ENCODE measurements around the gene LENG8. TPM values are rescaled to one million over a fixed set of nuclear protein-coding genes. Genes with fewer than 3 reads are reported as not detected.

LENG8 gene
- total and polyA plus RNA-seq, 12 donors = 17.4 to 725 (median 90.8) TPM

DNA sequence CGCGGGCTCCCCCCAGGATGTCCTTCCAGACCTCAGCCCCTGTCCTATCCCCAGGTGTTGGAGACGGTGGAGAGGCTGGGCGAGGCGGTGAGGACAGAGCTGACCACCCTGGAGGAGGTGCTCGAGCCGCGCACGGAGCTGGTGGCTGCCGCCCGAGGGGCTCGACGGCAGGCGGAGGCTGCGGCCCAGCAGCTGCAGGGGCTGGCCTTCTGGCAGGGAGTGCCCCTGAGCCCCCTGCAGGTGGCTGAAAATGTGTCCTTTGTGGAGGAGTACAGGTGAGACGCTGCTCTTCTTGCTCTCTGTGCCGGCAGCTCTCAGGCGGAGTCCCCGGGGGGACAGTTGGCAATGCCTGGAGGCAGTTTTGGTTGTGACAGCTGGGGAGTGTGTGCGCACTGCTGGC is 26.9 kb upstream of the LENG8 start:
- no peak overlapping the region for H3K27ac ChIP-seq
- H3K27me3 ChIP-seq = peaks cover 19% of the 10 kb centered on the region
- intact Hi-C loops (cut with DNase I) = no loop called here
- 83 to 86% (median 84%) methylated on average over 11 to 20 of the region's 20 CpGs for whole genome bisulfite sequencing, 4 donors
- DNase-seq = no peak
- no peak overlapping the region for H3K4me3 ChIP-seq
- H3K36me3 ChIP-seq (replicated peaks in 1 of 2) = no peaks in the 10 kb centered on the region
- no peak for TF ChIP-seq POLR2A (IDR thresholded peaks at IDR 0.05)
- TF ChIP-seq, protein P1, sequence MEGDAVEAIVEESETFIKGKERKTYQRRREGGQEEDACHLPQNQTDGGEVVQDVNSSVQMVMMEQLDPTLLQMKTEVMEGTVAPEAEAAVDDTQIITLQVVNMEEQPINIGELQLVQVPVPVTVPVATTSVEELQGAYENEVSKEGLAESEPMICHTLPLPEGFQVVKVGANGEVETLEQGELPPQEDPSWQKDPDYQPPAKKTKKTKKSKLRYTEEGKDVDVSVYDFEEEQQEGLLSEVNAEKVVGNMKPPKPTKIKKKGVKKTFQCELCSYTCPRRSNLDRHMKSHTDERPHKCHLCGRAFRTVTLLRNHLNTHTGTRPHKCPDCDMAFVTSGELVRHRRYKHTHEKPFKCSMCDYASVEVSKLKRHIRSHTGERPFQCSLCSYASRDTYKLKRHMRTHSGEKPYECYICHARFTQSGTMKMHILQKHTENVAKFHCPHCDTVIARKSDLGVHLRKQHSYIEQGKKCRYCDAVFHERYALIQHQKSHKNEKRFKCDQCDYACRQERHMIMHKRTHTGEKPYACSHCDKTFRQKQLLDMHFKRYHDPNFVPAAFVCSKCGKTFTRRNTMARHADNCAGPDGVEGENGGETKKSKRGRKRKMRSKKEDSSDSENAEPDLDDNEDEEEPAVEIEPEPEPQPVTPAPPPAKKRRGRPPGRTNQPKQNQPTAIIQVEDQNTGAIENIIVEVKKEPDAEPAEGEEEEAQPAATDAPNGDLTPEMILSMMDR (IDR thresholded peaks at IDR 0.05) = no peak
- H3K9me3 ChIP-seq (replicated peaks in 1 of 3) = no peaks in the 10 kb centered on the region
- H3K4me1 ChIP-seq (replicated peaks in 1 of 2) = peaks cover 0 to 5% of the 10 kb centered on the region in 2 donors

DNA sequence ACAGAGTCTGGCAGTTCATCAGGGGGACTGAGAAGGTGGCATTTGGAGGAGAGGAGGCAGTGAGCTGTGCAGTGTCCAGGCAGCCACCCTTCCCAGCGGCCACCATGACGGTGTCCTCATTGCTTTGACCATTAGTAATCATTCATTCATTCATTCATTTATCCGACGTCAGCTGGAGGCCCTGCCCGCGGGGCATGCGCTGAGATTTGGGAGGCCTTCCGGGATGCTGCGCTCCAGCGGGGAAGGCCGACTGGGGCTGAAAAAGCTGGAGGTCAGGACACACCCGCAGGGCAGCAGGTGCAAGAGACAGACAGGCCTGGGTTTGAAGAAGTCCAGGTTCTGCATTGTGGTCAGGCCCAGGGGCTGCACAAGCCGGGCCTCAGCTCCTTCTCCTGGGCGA is 24.8 kb upstream of the LENG8 start:
- no peaks in the 10 kb centered on the region for H3K36me3 ChIP-seq (replicated peaks in 1 of 2)
- H3K4me3 ChIP-seq = no peak overlapping the region
- intact Hi-C loops (cut with DNase I) = no loop called here
- H3K27me3 ChIP-seq = peaks cover 13% of the 10 kb centered on the region
- H3K9me3 ChIP-seq (replicated peaks in 1 of 3) = no peaks in the 10 kb centered on the region
- TF ChIP-seq, protein P1 (IDR thresholded peaks at IDR 0.05) = no peak
- TF ChIP-seq POLR2A (IDR thresholded peaks at IDR 0.05) = no peak
- 80 to 88% (median 87%) methylated on average over 11 to 14 of the region's 14 CpGs for WGBS, 4 donors
- H3K27ac ChIP-seq = no peak overlapping the region
- no peak for DNase-seq
- no peaks in the 10 kb centered on the region for H3K4me1 ChIP-seq (replicated peaks in 1 of 2)

DNA sequence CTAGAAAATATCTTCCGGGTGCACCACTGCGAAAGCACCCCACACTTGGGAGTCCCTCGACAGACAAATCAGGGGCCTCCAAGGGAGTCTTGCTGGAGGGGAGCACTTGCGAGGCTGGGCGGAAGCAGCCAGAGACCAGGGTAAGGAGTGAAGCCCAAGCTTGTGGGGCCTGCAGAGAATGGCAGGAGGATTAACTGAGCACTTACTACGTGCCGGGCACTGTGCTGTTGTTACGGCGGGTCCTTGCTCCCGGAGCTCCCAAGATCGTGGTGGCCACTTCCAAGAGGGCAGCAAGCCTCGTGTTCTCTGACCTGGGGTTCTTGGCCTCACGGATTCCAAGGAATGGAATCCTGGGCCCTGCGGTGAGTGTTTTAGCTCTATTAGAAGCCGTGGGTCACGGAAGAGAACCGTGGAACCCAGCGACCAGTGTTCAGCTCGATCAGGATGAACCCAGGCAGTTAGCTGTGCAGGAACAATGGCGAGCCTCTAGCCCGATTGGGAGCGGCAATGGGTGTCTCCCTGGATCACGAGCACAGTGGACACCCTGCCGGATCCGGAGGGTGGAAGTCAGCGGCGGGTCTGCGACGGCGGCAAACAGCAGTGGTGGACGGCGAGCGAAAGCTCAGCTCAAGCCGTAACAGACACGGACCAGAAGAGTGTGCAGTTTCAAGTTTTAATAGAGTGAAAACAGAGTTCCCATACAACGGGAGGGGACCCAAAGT is 24.2 kb upstream of the LENG8 start:
- WGBS, 4 donors = 85 to 89% (median 87%) methylated on average over 34 to 36 of the region's 36 CpGs
- peaks cover 15% of the 10 kb centered on the region for H3K27me3 ChIP-seq
- no peaks in the 10 kb centered on the region for H3K9me3 ChIP-seq (replicated peaks in 1 of 3)
- H3K4me3 ChIP-seq = no peak overlapping the region
- no peak for DNase-seq
- intact Hi-C loops (cut with DNase I) = no loop called here
- TF ChIP-seq, protein P1 (IDR thresholded peaks at IDR 0.05) = no peak
- no peak for TF ChIP-seq POLR2A (IDR thresholded peaks at IDR 0.05)
- H3K36me3 ChIP-seq (replicated peaks in 1 of 2) = no peaks in the 10 kb centered on the region
- H3K27ac ChIP-seq = no peak overlapping the region
- no peaks in the 10 kb centered on the region for H3K4me1 ChIP-seq (replicated peaks in 1 of 2)

DNA sequence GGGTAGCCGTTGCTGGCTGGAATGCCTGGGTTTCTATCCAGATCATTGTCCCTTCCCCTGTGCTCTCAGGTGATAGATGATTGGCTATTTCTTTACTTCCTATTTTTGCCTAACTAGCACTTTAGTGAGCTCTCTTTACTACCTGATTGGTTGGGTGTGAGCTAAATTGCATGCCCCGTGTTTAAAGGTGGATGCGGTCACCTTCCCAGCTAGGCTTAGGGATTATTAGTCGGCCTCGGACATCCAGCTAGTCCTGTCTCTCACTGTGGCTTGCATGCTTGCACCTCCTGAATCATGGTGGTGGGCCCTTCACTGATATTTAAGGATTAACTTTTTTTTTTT is 23.6 kb upstream of the LENG8 start:
- no peak for DNase-seq
- WGBS, 4 donors = 63 to 71% (median 68%) methylated on average over 5 of the region's 5 CpGs

More for the DNA sequence above, 23.6 kb upstream of the LENG8 start:
- Histone ChIP-seq H3K27me3 (peaks cover 20% of the 10 kb centered on the region), H3K9me3 (replicated peaks in 1 of 3) (no peaks in the 10 kb centered on the region), H3K4me3 (no peak overlapping the region), H3K36me3 (replicated peaks in 1 of 2) (no peaks in the 10 kb centered on the region), H3K27ac (no peak overlapping the region), H3K4me1 (replicated peaks in 1 of 2) (no peaks in the 10 kb centered on the region)
- no peak for TF ChIP-seq POLR2A (IDR thresholded peaks at IDR 0.05)
- TF ChIP-seq, protein P1 (IDR thresholded peaks at IDR 0.05) = no peak
- intact Hi-C loops (cut with DNase I) = no loop called here

Measured in adrenal gland (tissue), 12 donors.